H1 (cell line): ENCODE results near the gene FMN2. TPM values are rescaled to one million over a fixed set of nuclear protein-coding genes. Genes with fewer than 3 reads are reported as not detected.

Experiments
- CHD7 ChIP-seq: fragments of 300-600 bp; sonication (generic); IDR thresholded peaks from 2 replicates; pipeline ENCODE4 v1.7.1; 2012; ENCODE audit warnings: low read length, moderate library complexity, mild to moderate bottlenecking, inconsistent platforms; ENCODE audit not compliant: insufficient replicate concordance
- CREB1 ChIP-seq: IDR thresholded peaks from 2 replicates; pipeline ENCODE4 v1.6.1; 2012; ENCODE audit warnings: inconsistent platforms
- EGR1 ChIP-seq: IDR thresholded peaks from 2 replicates; pipeline ENCODE4 v1.6.1; 2011; ENCODE audit warnings: low read depth, low read length, borderline replicate concordance
- EP300 ChIP-seq, 2 experiments: IDR thresholded peaks; 1 replicate in 1 of 2; 2 replicates in 1 of 2; pipeline ENCODE4 v1.6.1; 2011 to 2012; ENCODE audit warnings: low read depth in 2 of 2, low read length in 2 of 2, mild to moderate bottlenecking in 2 of 2, borderline replicate concordance in 1 of 2, inconsistent platforms in 1 of 2, moderate library complexity in 1 of 2
- KDM1A ChIP-seq: fragments of 200-600, 300-600 bp; sonication (generic); IDR thresholded peaks from 2 replicates; pipeline ENCODE4 v1.7.1; 2016; ENCODE audit warnings: mild to moderate bottlenecking, low read length, borderline replicate concordance
- NANOG ChIP-seq: IDR thresholded peaks from 2 replicates; pipeline ENCODE4 v1.6.1; 2011; ENCODE audit warnings: low read length, low read depth, mild to moderate bottlenecking, inconsistent platforms; ENCODE audit not compliant: insufficient read depth, poor library complexity, severe bottlenecking
- RAD21 ChIP-seq, 2 experiments: IDR thresholded peaks in 1 of 2; conservative IDR thresholded peaks in 1 of 2; 2 replicates each; pipeline ENCODE4 v1.6.1; 2011; ENCODE audit warnings: low read depth in 2 of 2, low read length in 2 of 2, improper control_type of control experiment in 1 of 2, inconsistent platforms in 1 of 2, mild to moderate bottlenecking in 1 of 2, moderate library complexity in 1 of 2
- SIRT6 ChIP-seq: IDR thresholded peaks from one replicate; pipeline ENCODE4 v1.7.1; 2012; ENCODE audit warnings: low read length, inconsistent platforms
- SP2 ChIP-seq: IDR thresholded peaks from 2 replicates; pipeline ENCODE4 v1.6.1; 2012; ENCODE audit warnings: mild to moderate bottlenecking, low read length, inconsistent platforms
- USF2 ChIP-seq: IDR thresholded peaks from 2 replicates; pipeline ENCODE4 v1.6.1; 2011; ENCODE audit warnings: low read length, improper control_type of control experiment
- polyA plus RNA-seq, 7 experiments: library from polyadenylated mRNA; depleted of rRNA in 3 of 7; stranded (reverse) in 5 of 7; unstranded in 2 of 7; fragments of >200 nt in 5 of 7; fragments of 200-250 nt in 2 of 7; gene quantifications; 1 replicate in 5 of 7; 2 replicates in 1 of 7; 4 replicates in 1 of 7; pipeline versions ENCODE4 v1.2.1 to v1.2.3, GENCODE V29; 2011 to 2013; ENCODE audit warnings: missing spikeins in 2 of 7, mixed read lengths in 2 of 7
- total RNA-seq: library from RNA; stranded (reverse); fragmentation: NEBNext Ultra II Directional; extraction: Animal tissue kit (Norgen Biotek cat#: 25700); gene quantifications from 2 replicates; pipeline ENCODE4 v1.2.1, GENCODE V29; 2021

Gene FMN2
- total and polyA plus RNA-seq, 2 of the 8 experiments (the other 6 are each of a cell fraction or from before 2014, with no cell fraction given) = 0.83 to 2.0 TPM

- no peak for TF ChIP-seq CHD7
- no peak for TF ChIP-seq EP300 (IDR thresholded peaks at IDR 0.05; ENCODE audit: borderline replicate concordance in 1 of 2, low read depth in 2 of 2, low read length in 2 of 2)
- TF ChIP-seq NANOG = no peak
- TF ChIP-seq CREB1 = no peak
- no peak for TF ChIP-seq EGR1
- TF ChIP-seq RAD21 (IDR thresholded peaks at IDR 0.05 in 1 of 2, conservative IDR thresholded peaks at IDR 0.05 in 1 of 2; ENCODE audit: low read depth in 2 of 2, low read length in 2 of 2) = no peak
- no peak for TF ChIP-seq SP2
- no peak for TF ChIP-seq SIRT6
- TF ChIP-seq KDM1A = no peak
- no peak for TF ChIP-seq USF2
Measured at GRCh38 chr1:240362826-240363225, 271.1 kb downstream of the FMN2 start (continued).
